NCI-H1105 (cell line): ENCODE results near the gene PPP1R16B.

Experiments used
- DNase-seq: peaks from one replicate; lab custom pipeline; 2025; lab: John Stamatoyannopoulos, UW

PPP1R16B gene

DNA sequence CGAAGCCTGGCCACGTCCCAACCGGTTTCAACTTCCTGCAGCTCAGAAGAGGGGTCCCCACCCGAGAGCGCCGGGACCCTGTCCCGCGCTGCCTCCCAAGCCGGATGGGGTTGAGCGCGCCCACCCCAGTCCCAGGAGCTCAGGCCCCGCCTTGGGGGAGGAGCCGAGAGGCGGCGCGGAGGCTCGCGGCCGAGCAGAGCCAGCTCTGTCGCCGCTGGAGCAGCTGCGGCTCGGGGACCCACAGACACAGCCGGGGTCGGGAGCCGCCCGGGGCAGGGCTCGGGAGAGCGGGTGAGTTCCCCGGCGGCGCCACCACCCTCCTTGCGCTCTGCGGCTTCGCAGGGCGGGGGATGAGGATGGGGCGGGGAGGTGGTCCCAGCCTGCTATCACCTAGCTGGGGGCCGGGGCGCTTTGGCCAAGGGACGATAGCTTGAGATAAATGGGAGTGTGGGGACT lies at the start of gene PPP1R16B:
TSS of gene PPP1R16B (plus strand) at position 196 of the 456 bp plus-strand sequence. CDS start 30,229 bp downstream, outside the sequence.
- peak; percentile 51 for DNase-seq

DNA sequence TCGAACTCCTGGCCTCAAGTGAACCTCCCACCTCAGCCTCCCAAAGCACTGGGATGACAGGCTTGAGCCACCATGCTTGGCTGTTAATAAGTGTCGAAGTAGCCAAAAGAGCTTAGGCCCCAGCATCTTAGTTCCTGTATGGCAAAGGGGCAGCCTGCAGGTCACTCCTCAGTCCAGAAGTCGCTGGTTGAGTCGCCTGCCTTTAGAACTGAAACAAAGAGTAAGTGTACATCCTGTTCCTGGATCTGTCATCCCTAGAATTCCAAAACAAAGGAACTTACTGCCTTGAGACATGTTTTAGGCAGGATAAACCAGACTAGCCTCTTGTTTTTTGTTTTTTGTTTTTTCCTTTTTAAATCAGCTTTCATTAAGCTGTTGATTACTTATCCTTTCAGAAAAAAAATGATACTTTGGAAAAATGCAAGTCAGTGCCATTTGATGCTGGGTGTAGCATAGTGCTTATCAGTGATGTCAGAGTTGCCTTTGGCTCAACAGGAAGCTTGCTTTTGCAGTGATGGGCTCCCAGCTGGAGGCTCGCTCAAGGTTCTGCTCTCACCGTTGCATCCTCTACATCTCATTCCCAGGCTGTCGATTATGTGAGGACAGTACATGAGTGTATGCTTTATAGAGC lies 48.2 kb upstream of the PPP1R16B start:
- no peak for DNase-seq

DNA sequence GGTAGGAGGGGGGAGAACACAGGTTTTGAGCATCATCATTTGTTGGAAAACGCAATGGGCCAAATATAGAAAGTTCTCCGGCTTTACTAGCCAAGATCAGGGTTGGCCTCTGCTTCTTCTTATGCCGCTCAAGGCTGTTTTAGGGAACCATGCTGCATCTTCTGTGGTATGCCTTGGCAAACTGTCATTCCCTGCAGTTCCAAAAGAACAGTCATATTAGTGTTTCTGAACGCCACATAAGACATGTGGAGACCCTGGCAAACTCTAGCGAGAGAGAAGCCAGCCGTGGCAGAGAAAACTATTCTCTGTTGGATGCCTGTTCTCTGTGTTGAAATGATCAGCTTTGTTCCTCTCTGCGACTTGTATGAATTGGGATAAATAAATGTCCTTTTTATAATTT lies 46.4 kb upstream of the PPP1R16B start:
- DNase-seq, result no peak

DNA sequence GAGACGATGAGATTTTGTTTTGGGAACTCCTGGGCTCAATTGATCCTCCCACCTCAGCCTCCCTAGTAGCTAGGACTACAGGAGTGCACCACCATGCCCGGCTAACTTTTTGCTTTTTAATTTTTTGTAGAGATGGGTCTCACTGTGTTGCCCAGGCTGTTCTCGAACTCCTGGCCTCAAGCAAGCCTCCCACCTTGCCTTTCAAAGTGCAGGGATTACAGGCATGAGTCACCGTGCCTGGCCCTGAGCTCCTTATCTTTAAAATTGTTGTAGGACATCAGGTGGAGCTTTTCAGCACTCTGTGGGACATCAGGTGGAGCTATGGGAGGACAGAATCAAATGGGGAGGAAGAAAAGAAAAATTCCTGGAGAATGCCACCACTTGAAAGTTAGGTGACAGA lies 44.5 kb upstream of the PPP1R16B start:
- no peak for DNase-seq

DNA sequence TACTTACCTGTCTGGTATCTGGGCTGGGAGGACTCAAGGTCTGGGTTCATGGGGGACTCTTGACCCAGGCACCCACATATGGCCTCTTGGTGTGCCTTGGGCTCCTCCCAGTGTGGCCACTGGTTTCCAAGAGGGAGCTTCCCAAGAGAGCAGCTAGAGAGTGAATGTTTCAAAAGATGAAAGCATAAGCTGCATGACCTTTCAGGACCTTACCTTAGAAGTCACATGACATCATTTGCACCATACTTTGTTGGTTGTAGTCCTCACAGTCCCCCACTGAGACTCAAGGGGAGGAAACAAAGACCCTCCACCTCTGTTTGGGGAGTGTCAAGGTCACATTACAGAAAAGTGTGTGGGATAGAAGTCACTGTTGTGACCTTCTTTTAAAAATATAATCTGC lies 43.3 kb upstream of the PPP1R16B start:
- DNase-seq, result no peak

DNA sequence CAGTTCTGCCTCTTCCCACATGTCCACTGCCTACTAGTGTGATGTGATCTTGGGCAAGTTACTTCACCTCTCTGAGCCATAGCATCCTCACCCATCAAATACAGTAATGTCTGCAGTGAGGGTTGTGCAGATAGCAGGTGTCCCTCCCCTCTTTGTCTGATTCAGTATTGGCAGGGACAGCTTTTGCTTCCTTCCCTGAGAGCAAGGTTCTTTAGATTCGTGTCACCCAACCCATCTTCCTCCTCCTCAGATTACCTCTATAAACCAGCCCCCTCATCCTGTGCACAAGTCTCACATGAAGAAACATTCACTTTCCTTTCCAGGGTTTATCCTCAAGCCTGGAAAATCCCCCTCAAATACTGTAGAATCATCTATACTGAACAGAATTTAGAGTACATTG lies 41.9 kb upstream of the PPP1R16B start:
- DNase-seq, result no peak

DNA sequence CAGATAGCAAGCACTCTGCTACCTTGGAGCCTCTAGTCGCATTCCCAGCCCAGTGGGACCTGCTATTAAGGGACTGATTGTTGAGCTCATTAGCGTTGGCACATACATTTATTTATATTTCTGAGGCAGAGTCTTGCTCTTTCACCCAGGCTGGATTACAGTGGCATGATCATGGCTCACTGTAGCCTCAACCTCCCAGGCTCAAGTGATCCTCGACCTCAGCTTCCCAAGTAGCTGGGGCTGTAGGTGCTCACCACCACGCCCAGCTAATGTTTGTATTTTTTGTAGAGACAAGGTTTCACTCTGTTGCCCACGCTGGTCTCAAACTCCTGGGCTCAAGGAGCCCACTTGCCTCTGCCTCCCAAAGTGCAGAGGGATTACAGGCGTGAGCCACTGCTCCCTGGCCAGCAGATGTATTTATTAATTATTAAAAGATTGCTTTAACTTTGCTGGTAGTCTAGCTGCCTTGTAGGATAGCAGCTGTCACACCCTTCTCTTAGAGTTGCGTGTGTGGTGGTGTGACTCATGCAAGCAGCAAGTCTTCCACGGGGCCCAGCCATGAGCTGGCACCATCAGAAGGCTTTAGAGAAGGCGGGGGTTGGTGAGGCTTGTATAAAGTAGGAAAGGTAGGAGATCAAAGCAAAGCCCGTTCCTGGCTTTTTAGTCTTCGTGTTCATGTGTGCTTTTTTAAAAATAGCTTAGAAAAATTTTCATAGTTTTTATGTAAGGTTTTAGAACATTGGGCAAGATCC lies 40.8 kb upstream of the PPP1R16B start:
- no peak for DNase-seq

GRCh38 chr20:38766071-38766470 lies 39.4 kb upstream of the PPP1R16B start:
- DNase-seq, result no peak

- DNase-seq, result no peak
Observed at GRCh38 chr20:38769376-38770295, 35.9 kb upstream of the PPP1R16B start.

- DNase-seq, result no peak
Observed at GRCh38 chr20:38770546-38770945, 35.0 kb upstream of the PPP1R16B start.

DNA sequence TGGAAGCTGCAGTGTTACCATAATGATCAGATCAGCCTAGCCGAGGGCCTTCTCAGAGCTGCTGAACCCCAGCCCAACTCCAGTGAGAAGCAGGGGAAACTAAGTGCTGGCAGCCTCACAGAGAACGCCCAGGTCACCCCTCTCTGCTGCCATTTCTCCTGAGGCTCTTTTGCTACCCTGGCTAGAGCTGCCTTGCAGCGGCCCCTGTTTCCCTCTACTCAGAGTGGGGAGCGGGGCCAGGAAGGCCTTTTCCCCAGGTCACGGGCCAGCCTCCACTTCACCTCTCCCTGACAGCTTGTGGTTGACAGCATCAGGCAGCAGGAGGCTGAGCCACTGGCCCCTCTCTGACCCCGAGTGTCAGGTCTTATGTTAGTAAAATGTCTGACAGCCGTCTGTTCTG lies 34.5 kb upstream of the PPP1R16B start:
- DNase-seq, result no peak

DNA sequence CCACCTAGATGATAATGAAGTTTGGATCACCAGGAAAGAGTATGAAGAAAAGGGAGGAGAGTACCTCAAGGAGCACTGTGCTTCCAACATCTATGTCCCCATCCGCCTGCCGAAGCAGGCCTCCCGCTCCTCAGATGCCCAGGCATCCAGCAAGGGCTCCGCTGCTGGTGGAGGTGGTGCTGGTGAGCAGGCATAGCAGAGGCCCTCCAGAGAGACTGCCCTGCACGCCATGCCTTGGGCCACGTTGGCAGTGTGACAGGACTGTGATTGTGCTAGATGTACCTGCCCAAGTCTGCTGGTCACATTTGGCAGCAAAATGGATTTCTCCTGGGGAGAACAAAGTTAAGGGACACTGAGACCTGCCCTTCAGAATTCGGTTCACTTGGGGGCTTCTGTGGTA lies 33.9 kb upstream of the PPP1R16B start:
- DNase-seq, result no peak

GRCh38 chr20:38774167-38774566 lies 31.3 kb upstream of the PPP1R16B start:
- DNase-seq, result no peak

GRCh38 chr20:38776363-38776762 lies 29.1 kb upstream of the PPP1R16B start:
- no peak for DNase-seq

DNA sequence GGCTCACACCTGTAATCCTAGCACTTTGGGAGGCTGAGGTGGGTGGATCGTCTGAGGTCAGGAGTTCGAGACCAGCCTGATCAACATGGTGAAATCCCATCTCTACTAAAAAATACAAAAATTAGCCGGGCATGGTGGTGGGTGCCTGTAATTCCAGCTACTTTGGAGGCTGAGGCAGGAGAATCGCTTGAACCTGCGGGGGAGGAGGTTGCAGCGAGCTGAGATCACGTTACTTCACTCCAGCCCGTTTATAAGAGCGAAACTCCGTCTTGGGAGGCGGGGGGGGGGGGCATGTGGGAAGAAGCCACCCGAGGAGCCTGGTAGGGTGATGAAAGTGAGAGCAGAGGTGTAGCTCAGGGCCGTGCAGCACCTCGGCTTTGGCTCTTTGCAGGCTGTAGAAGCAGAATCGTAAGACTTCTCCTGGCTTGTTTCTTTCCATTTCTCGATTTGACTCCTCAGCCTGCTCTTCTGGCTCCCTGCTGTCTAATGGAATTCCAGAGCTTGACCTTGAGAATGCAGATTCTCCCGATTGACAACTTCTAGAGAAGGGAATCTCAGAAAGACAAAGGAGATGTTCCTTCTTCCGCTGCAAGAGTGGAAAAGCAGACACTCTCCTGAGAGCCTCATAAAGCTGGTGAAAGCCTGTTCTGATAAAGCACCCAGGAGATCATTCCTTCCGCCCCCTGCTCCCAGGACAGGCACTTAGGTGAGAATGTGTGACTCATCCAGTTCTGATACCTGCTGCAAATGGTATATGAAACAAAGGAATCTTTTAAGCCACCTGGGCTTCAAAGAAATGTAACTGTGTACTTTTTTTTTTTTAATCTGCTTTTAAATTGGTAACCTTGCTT lies 26.0 kb upstream of the PPP1R16B start:
- no peak for DNase-seq

DNA sequence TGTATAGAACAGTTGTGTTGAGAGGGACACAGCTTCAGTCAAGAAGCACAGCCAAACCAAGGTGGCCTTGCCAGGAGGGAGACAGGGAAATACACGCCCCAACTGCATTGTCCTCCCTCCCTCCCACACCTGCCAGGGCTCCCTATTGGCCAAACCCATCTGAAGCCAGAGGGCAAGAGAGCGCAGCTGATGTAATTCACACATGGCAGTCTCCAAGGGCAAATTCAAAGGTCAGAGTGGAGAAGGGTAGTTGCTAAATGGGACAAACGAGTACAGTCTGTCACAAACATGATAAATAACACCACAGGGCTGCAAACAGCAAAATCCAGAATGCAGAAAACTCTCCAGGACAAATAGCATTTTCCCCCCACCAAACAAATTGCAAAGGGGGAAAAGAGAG lies 23.2 kb upstream of the PPP1R16B start:
- DNase-seq, result no peak

DNA sequence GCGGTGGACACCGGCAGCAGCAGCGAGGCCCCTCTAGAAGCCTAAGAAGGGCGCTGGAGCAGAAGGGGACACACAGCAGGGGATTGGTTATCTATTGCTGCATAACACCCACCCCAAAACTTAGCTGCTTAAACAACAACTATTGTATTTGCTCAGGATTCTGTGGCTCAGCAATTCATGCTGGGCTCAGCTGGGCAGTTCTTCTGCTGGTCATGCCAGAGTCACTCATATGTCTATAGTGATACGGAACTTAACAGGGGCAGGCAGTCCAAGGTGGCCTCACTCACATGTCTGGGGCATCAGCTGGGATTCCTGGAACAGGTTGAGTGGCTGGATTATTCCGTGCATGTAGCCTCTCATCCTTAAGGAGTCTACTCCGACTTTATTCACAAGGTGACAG lies 17.6 kb upstream of the PPP1R16B start:
- DNase-seq, result no peak

GRCh38 chr20:38789503-38790199 lies 15.8 kb upstream of the PPP1R16B start:
- DNase-seq, result no peak

GRCh38 chr20:38790200-38791053 lies 15.1 kb upstream of the PPP1R16B start:
- DNase-seq, result peak; percentile 39

- no peak for DNase-seq
Observed at GRCh38 chr20:38791291-38791690, 14.2 kb upstream of the PPP1R16B start.
